ENCODE data around the gene KCNIP4.

- TF ChIP-seq CTCF (optimal IDR thresholded peaks at IDR 0.05 in 1 of 3, IDR thresholded peaks at IDR 0.05 in 1 of 3, conservative IDR thresholded peaks at IDR 0.05 in 1 of 3; ENCODE audit: extremely low read depth in 1 of 3, insufficient read depth in 2 of 3, low read length in 3 of 3) (no peak), EZH2 (IDR thresholded peaks at IDR 0.05; ENCODE audit: low read length) (no peak)
These were observed 1023.4 kb downstream of the KCNIP4 start for GRCh38 chr4:20925176-20925575.

Data from keratinocyte (primary cell).